Nephron progenitor cell (in vitro differentiated cells): ENCODE measurements around the gene CREBL2.

Source experiments
- DNase-seq: peaks from one replicate; pipeline ENCODE4 v3.0.0; 2021
- H3K27ac Mint-ChIP-seq: 2 replicates; pipeline ENCODE4 v1.8.0; 2021; ENCODE audit warnings: mild to moderate bottlenecking, moderate library complexity, mixed read lengths
- H3K27me3 Mint-ChIP-seq: 2 replicates; pipeline ENCODE4 v1.8.0; 2021; ENCODE audit warnings: mild to moderate bottlenecking, low read depth, mixed read lengths; ENCODE audit not compliant: poor library complexity
- H3K36me3 Mint-ChIP-seq: 2 replicates; pipeline ENCODE4 v1.8.0; 2021; ENCODE audit warnings: low read depth, mixed read lengths
- H3K4me1 Mint-ChIP-seq: 2 replicates; pipeline ENCODE4 v1.8.0; 2021; ENCODE audit warnings: mixed read lengths
- H3K4me3 Mint-ChIP-seq: 2 replicates; pipeline ENCODE4 v1.8.0; 2021; ENCODE audit warnings: mild to moderate bottlenecking, moderate library complexity, mixed read lengths
- H3K9me3 Mint-ChIP-seq: 2 replicates; pipeline ENCODE4 v1.8.0; 2021; ENCODE audit warnings: mild to moderate bottlenecking, moderate library complexity, mixed read lengths
- CTCF ChIP-seq: fragments of 200-600 bp; sonication (generic); IDR thresholded peaks from 2 replicates; pipeline ENCODE4 v1.5.0; 2021; ENCODE audit warnings: antibody characterized with exemption

Gene CREBL2

GRCh38 chr12:12671850-12672660 lies 60.4 kb downstream of the CREBL2 start:
- H3K4me1 Mint-ChIP-seq, result peaks cover 10% of the 10 kb centered on the region
- H3K4me3 Mint-ChIP-seq, result no peak overlapping the region
- H3K27ac Mint-ChIP-seq, result no peak overlapping the region
- H3K9me3 Mint-ChIP-seq, result no peaks in the 10 kb centered on the region
- no peaks in the 10 kb centered on the region for H3K36me3 Mint-ChIP-seq
- no peak for TF ChIP-seq CTCF
- no peaks in the 10 kb centered on the region for H3K27me3 Mint-ChIP-seq
- DNase-seq, result no peak

- no peak for TF ChIP-seq CTCF
- Mint-ChIP-seq H3K27ac (no peak overlapping the region), H3K4me3 (no peak overlapping the region), H3K9me3 (no peaks in the 10 kb centered on the region), H3K27me3 (no peaks in the 10 kb centered on the region), H3K36me3 (no peaks in the 10 kb centered on the region), H3K4me1 (peaks cover 10% of the 10 kb centered on the region)
- no peak for DNase-seq
Measured at GRCh38 chr12:12673296-12673695, 61.6 kb downstream of the CREBL2 start.

- Mint-ChIP-seq H3K27ac (no peak overlapping the region), H3K36me3 (no peaks in the 10 kb centered on the region), H3K9me3 (no peaks in the 10 kb centered on the region), H3K27me3 (no peaks in the 10 kb centered on the region), H3K4me1 (peaks cover 8% of the 10 kb centered on the region), H3K4me3 (no peak overlapping the region)
- TF ChIP-seq CTCF, result no peak
- DNase-seq, result no peak
Measured at GRCh38 chr12:12676605-12677004, 64.9 kb downstream of the CREBL2 start.

GRCh38 chr12:12681061-12681765 lies 69.5 kb downstream of the CREBL2 start:
- TF ChIP-seq CTCF, result no peak
- no peaks in the 10 kb centered on the region for H3K36me3 Mint-ChIP-seq
- peaks cover 30% of the 10 kb centered on the region for H3K4me1 Mint-ChIP-seq
- DNase-seq, result no peak
- peak overlapping the region; percentile 27 for H3K27ac Mint-ChIP-seq
- no peaks in the 10 kb centered on the region for H3K9me3 Mint-ChIP-seq
- H3K27me3 Mint-ChIP-seq, result no peaks in the 10 kb centered on the region
- H3K4me3 Mint-ChIP-seq, result no peak overlapping the region

DNA sequence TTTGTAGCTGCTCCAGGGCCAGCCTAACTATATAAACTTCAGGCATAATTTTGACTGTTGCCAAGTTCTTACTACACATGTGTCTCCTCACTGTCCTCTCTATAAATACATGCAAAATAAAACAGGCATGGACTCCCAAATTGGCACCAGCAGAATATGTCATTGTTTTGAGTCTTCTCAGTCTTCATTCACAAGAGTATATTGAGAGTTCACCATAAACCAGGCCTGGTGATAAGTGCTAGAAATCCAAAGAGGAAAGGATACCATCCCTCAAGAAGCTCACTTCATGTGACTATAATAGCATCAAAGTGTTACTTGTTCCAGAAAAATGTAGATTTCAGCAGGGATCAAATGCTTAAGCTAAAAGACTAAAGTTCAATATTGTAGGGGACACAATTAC lies 70.6 kb downstream of the CREBL2 start:
- DNase-seq, result no peak
- no peak for TF ChIP-seq CTCF
- no peaks in the 10 kb centered on the region for H3K36me3 Mint-ChIP-seq
- no peak overlapping the region for H3K27ac Mint-ChIP-seq
- H3K4me1 Mint-ChIP-seq, result peaks cover 30% of the 10 kb centered on the region
- H3K9me3 Mint-ChIP-seq, result no peaks in the 10 kb centered on the region
- H3K4me3 Mint-ChIP-seq, result peak overlapping the region; percentile 12
- no peaks in the 10 kb centered on the region for H3K27me3 Mint-ChIP-seq
